Measurements from ENCODE around the gene MGARP.

The MGARP gene

GRCh38 chr4:139241784-139242151 lies 38.3 kb downstream of the MGARP start:
- no peak for TF ChIP-seq GATA2 (IDR thresholded peaks at IDR 0.05; ENCODE audit: low read depth, low read length)
- TF ChIP-seq GATA3 (IDR thresholded peaks at IDR 0.05; ENCODE audit: low read depth, low read length): no peak

DNA sequence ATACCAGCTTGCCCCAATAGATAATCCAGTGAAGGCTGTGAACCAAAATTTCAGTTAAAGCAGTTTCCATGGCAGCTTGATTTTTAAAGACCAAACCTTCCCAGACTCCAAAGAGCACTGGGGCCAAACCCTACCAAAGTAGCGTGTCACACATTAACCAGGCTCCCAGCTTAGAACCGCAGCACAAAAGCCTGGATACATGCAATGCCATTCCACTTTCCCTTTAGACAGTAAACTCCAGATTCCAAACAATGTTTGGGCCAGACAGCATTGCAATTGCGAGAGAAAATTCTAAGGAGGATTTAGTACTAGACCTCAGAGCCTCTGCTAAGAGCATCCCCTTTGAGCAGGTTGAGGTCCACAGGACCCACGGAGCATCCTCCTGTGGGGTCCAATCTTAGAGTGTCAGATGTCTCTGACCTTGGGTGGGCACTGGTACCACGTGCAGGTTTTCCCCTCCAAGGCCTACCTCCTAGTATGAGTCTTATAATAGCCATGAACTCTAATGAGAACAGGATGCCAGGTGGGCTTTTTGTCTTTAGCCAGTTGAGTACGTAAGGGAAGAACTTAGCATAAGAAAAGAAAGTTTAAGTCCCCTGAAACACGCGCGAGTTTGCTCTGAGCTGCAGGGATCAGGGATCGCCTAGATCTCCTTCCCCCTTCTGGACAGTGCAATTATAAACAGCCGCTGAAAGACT lies 38.8 kb downstream of the MGARP start:
- no peak for TF ChIP-seq GATA3 (IDR thresholded peaks at IDR 0.05; ENCODE audit: low read depth, low read length)
- TF ChIP-seq GATA2 (IDR thresholded peaks at IDR 0.05; ENCODE audit: low read depth, low read length): no peak

- TF ChIP-seq GATA2 (IDR thresholded peaks at IDR 0.05; ENCODE audit: low read depth, low read length): no peak
- no peak for TF ChIP-seq GATA3 (IDR thresholded peaks at IDR 0.05; ENCODE audit: low read depth, low read length)
Measured at GRCh38 chr4:139239127-139239772, 40.8 kb downstream of the MGARP start.

- TF ChIP-seq GATA2 (IDR thresholded peaks at IDR 0.05; ENCODE audit: low read depth, low read length) (no peak), GATA3 (IDR thresholded peaks at IDR 0.05; ENCODE audit: low read depth, low read length) (no peak)
Measured at GRCh38 chr4:139234253-139234652, 45.8 kb downstream of the MGARP start.

GRCh38 chr4:139229534-139230039 lies 50.4 kb downstream of the MGARP start:
- TF ChIP-seq GATA2 (IDR thresholded peaks at IDR 0.05; ENCODE audit: low read depth, low read length): no peak
- no peak for TF ChIP-seq GATA3 (IDR thresholded peaks at IDR 0.05; ENCODE audit: low read depth, low read length)

- TF ChIP-seq GATA2 (IDR thresholded peaks at IDR 0.05; ENCODE audit: low read depth, low read length): no peak
- no peak for TF ChIP-seq GATA3 (IDR thresholded peaks at IDR 0.05; ENCODE audit: low read depth, low read length)
Measured at GRCh38 chr4:139227729-139228404, 52.2 kb downstream of the MGARP start.

- TF ChIP-seq GATA2 (IDR thresholded peaks at IDR 0.05; ENCODE audit: low read depth, low read length) (no peak), GATA3 (IDR thresholded peaks at IDR 0.05; ENCODE audit: low read depth, low read length) (no peak)
Measured at GRCh38 chr4:139223682-139224317, 56.2 kb downstream of the MGARP start.

GRCh38 chr4:139222215-139222614 lies 57.8 kb downstream of the MGARP start:
- TF ChIP-seq GATA2 (IDR thresholded peaks at IDR 0.05; ENCODE audit: low read depth, low read length) (no peak), GATA3 (IDR thresholded peaks at IDR 0.05; ENCODE audit: low read depth, low read length) (no peak)

DNA sequence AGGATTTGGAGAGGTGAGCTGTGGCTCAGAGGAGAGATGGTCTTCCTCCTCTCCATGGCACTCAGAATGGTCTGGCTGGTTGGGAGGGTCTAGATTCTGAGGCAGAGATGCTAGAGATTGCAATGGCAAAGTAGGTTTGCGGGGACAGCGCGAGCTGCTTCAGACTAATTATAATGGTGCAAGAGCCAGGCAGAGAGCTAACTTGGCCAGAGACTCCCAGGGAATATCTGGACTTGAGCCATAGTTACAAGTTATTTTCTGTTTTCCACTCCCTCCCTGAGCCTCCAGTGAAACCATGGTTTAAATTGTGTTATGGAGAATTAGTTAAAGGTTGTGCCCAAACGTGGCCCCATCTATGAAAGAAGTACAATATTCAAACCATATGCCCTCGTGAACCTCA lies 58.3 kb downstream of the MGARP start:
- TF ChIP-seq GATA2 (IDR thresholded peaks at IDR 0.05; ENCODE audit: low read depth, low read length): no peak
- TF ChIP-seq GATA3 (IDR thresholded peaks at IDR 0.05; ENCODE audit: low read depth, low read length): no peak

DNA sequence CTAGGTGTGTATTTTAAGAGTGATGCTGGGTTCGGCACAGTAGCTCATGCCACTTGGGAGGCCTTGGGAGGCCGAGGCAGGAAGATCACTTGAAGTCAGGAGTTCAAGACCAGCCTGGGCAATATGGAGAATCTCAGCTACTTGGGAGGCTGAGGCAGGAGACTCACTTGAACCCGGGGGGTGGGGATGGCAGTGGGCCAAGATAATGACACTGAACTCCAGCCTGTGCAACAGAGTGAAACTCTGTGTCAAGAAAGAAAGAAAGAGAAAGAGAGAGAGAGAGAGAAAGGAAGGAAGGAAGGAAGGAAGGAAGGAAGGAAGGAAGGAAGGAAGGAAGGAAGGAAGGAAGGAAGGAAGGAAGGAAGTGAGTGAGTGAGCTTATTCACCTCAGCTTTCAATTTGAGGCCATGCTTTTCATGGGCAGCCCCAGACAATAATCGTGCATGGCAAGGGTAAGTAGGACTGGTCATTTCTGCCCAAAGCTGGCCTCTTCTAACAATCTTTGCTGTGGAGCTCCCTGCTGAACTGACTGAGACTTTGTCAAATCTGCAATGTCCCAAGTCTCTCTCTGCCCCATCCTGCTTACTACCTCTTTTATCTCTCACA lies 60.5 kb downstream of the MGARP start:
- TF ChIP-seq GATA2 (IDR thresholded peaks at IDR 0.05; ENCODE audit: low read depth, low read length) (no peak), GATA3 (IDR thresholded peaks at IDR 0.05; ENCODE audit: low read depth, low read length) (no peak)

Data from SH-SY5Y (cell line).